GM12878 (cell line): ENCODE results near the gene OXTR. TPM values are rescaled to one million over a fixed set of nuclear protein-coding genes. Genes with fewer than 3 reads are reported as not detected.

Experiments
- ATAC-seq: fragments of 200-7000 bp; cut with Tn5 transposase; 3 replicates; pipeline ENCODE4 v1.9.1; 2020; ENCODE audit warnings: mild to moderate bottlenecking, moderate library complexity
- BruUV-seq: library from RNA; stranded (reverse); fragments of 400-500 nt; replicated peaks from 2 replicates; lab custom pipeline; 2021; lab: Mats Ljungman, UMichigan
- CTCF ChIA-PET: fragments of 300-600 bp; sonication (Branson Sonifier 250); formaldehyde crosslinking; extraction: SDS; loops from one replicate; lab custom pipeline; 2021; ENCODE audit warnings: inconsistent platforms; lab: Yijun Ruan, JAX
- POLR2A ChIA-PET: fragments of 350-600 bp; formaldehyde crosslinking; extraction: SDS; loops from one replicate; lab custom pipeline; 2021; ENCODE audit warnings: inconsistent platforms; lab: Charles Lee
- RAD21 ChIA-PET: fragments of 300-600 bp; sonication (Branson Sonifier 250); formaldehyde crosslinking; loops from one replicate; lab custom pipeline; 2023; ENCODE audit warnings: antibody characterized with exemption; ENCODE audit not compliant: unreplicated experiment; lab: Charles Lee
- SMC1A ChIA-PET: fragments of 300-600 bp; sonication (Branson Sonifier 250); formaldehyde crosslinking; loops from one replicate; lab custom pipeline; 2023; ENCODE audit not compliant: unreplicated experiment, uncharacterized antibody; lab: Charles Lee
- DNase-seq: peaks from one replicate; pipeline ENCODE4 v3.0.0-alpha.2; 2011; ENCODE audit warnings: low read depth, low spot score
- FAIRE-seq: peaks from 3 replicates; lab custom pipeline; 2011; peaks lifted over from hg19 to GRCh38; lab: Jason Lieb, UNC
- H2AFZ ChIP-seq: 2 replicates; pipeline ENCODE4 v1.6.0; 2011; ENCODE audit warnings: low read depth, low read length, control low read depth; ENCODE audit not compliant: control insufficient read depth
- H3K27ac ChIP-seq: 2 replicates; pipeline ENCODE4 v1.5.1; 2011; ENCODE audit warnings: control low read depth; ENCODE audit not compliant: control insufficient read depth, insufficient read depth
- H3K27me3 ChIP-seq, 2 experiments: replicated peaks in 1 of 2; 2 replicates each; pipeline versions ENCODE4 v1.6.0 to v1.6.1; 2011; ENCODE audit warnings: low read length in 1 of 2; ENCODE audit not compliant: control insufficient read depth in 2 of 2, insufficient read depth in 2 of 2
- H3K36me3 ChIP-seq, 2 experiments: 2 replicates each; pipeline ENCODE4 v1.5.1; 2011; ENCODE audit warnings: low read length in 1 of 2; ENCODE audit not compliant: control insufficient read depth in 2 of 2, insufficient read depth in 2 of 2
- H3K4me1 ChIP-seq: 2 replicates; pipeline ENCODE4 v1.6.1; 2011; ENCODE audit warnings: mild to moderate bottlenecking, low read length, moderate library complexity, mixed read lengths; ENCODE audit not compliant: control insufficient read depth, insufficient read depth
- H3K4me2 ChIP-seq: 2 replicates; pipeline ENCODE4 v1.6.0; 2011; ENCODE audit warnings: control low read depth; ENCODE audit not compliant: control insufficient read depth, insufficient read depth
- H3K4me3 ChIP-seq: fragments of 200-600 bp; sonication (generic); 2 replicates; pipeline ENCODE4 v1.5.1; 2016
- H3K79me2 ChIP-seq: 2 replicates; pipeline ENCODE4 v1.6.0; 2011; ENCODE audit warnings: low read length; ENCODE audit not compliant: control insufficient read depth, insufficient read depth
- H3K9ac ChIP-seq: 2 replicates; pipeline ENCODE4 v1.8.0; 2011; ENCODE audit warnings: low read length, control low read depth, mixed read lengths; ENCODE audit not compliant: control insufficient read depth, insufficient read depth
- H3K9me3 ChIP-seq: replicated peaks from 3 replicates; pipeline ENCODE4 v1.5.1; 2011; ENCODE audit warnings: mild to moderate bottlenecking, low read length; ENCODE audit not compliant: control insufficient read depth, insufficient read depth
- H4K20me1 ChIP-seq: 2 replicates; pipeline ENCODE4 v1.6.0; 2011; ENCODE audit not compliant: control insufficient read depth, insufficient read depth
- BMI1 ChIP-seq: fragments of 450-650 bp; IDR thresholded peaks from 2 replicates; pipeline ENCODE4 v1.6.1; 2016; ENCODE audit warnings: mild to moderate bottlenecking, moderate library complexity, borderline replicate concordance
- NR2C1 ChIP-seq: fragments of 450-650 bp; IDR thresholded peaks from 2 replicates; pipeline ENCODE4 v1.6.1; 2017; ENCODE audit warnings: antibody characterized with exemption, mild to moderate bottlenecking, moderate library complexity
- PAX5 ChIP-seq: IDR thresholded peaks from 2 replicates; pipeline ENCODE4 v1.6.1; 2011; ENCODE audit warnings: low read depth, low read length, borderline replicate concordance
- SIN3A ChIP-seq: IDR thresholded peaks from 2 replicates; pipeline ENCODE4 v1.6.1; 2012; ENCODE audit warnings: low read depth, low read length, improper control_type of control experiment
- SMARCA5 ChIP-seq: fragments of 450-650 bp; IDR thresholded peaks from 2 replicates; pipeline ENCODE4 v1.6.1; 2017; ENCODE audit warnings: mild to moderate bottlenecking
- TARDBP ChIP-seq: IDR thresholded peaks from 2 replicates; pipeline ENCODE4 v1.6.1; 2016; ENCODE audit warnings: borderline replicate concordance
- WGBS: methylation state at CpG from one replicate; pipeline ENCODE4 v1.1.6; 2016; ENCODE audit warnings: low lambda C conversion rate; ENCODE audit not compliant: insufficient replicate concordance, insufficient coverage; ENCODE audit errors: missing lambda C conversion rate; 5-methylcytosine and 5-hydroxymethylcytosine counted together
- in situ Hi-C: fragments of 300-500 bp; cut with MboI; formaldehyde crosslinking; loops from 9 replicates; pipeline ENCODE4 v1.14.3; 2018; ENCODE audit warnings: mixed read lengths
- intact Hi-C: fragments of 100-400 bp; cut with micrococcal nuclease; formaldehyde crosslinking; loops from one replicate; pipeline ENCODE4 v1.14.2; 2022; ENCODE audit not compliant: unreplicated experiment
- polyA plus RNA-seq, 11 experiments: library from polyadenylated mRNA; depleted of rRNA in 4 of 11; unstranded in 6 of 11; stranded (reverse) in 5 of 11; fragments of >200 nt; fragmentation: Nextera tagmentation in 4 of 11; fragmentation: Illumina TruSeq in 1 of 11; extraction: Ambion mirVana in 4 of 11; extraction: Trizol in 1 of 11; gene quantifications; 1 replicate in 1 of 11; 2 replicates in 10 of 11; pipeline versions ENCODE4 v1.2.1 to v1.2.3, GENCODE V29; 2011 to 2016; ENCODE audit warnings: inconsistent platforms in 2 of 11, missing spikeins in 2 of 11, low read depth in 1 of 11
- total RNA-seq, 4 experiments: library from RNA; depleted of rRNA in 3 of 4; stranded (reverse); fragments of >200 nt in 3 of 4; fragmentation: Illumina TruSeq in 1 of 4; extraction: Trizol in 1 of 4; gene quantifications; 2 replicates each; pipeline versions ENCODE4 v1.2.1 to v1.2.3, GENCODE V29; 2013 to 2021
- TF ChIP-seq, protein P1 (sequence below): fragments of 450-650 bp; IDR thresholded peaks from 2 replicates; pipeline ENCODE4 v1.6.1; 2017; ENCODE audit warnings: mild to moderate bottlenecking, low read depth, inconsistent platforms; ENCODE audit not compliant: poor library complexity, severe bottlenecking

The OXTR gene
- total and polyA plus RNA-seq, 10 of the 15 experiments (the other 5 are each of a cell fraction or from before 2014, with no cell fraction given): 0.43 to 5.9 (median 2.6) TPM

DNA sequence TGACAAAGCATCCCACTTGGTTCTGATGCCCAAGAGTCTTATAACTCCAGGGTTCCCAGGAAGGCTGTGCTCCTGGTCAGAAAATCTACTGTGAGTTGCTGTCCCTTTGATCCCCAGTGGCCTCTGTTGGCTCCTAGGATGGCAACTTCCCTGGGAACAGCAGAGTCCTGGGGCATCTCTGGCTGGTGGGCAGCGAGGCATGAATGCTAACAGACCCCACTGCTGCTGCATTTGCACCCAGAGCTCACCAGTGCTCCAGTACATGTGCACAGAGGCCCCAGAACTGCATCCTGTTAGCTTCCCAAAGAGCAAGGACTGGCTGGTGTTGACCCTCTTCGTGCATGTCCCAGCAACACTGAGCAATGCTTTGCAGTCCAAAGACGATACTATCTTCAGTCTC is 20.1 kb downstream of the OXTR start:
- ChIA-PET POLR2A (no interaction called here), RAD21 (no interaction called here), CTCF (interaction anchor here (0.8 to 1.2 kb wide), 2 partner anchors 20 to 48 kb away, joined by 3 read pairs; partner anchors contain the start of gene OXTR), SMC1A (no interaction called here)
- no peaks in the 10 kb centered on the region for H4K20me1 ChIP-seq
- H3K27ac ChIP-seq: no peak overlapping the region
- no peaks in the 10 kb centered on the region; a peak in 2 of 4 replicates for H3K36me3 ChIP-seq
- no peak overlapping the region for H3K4me2 ChIP-seq
- no peak for DNase-seq
- no peaks in the 10 kb centered on the region for H3K9me3 ChIP-seq
- H3K4me1 ChIP-seq: no peaks in the 10 kb centered on the region
- no peak overlapping the region for H3K9ac ChIP-seq
- H3K79me2 ChIP-seq: no peaks in the 10 kb centered on the region
- no peaks in the 10 kb centered on the region for H3K27me3 ChIP-seq
- no peak overlapping the region for H3K4me3 ChIP-seq
- WGBS: 56% methylated on average over 3 of the region's 3 CpGs
- intact Hi-C loops (no loop called here), in situ Hi-C loops (no loop called here)
- FAIRE-seq: no peak
- no peak for ATAC-seq
- H2AFZ ChIP-seq: no peak overlapping the region
- no TSS peak for BruUV-seq
- TF ChIP-seq TARDBP (no peak), SIN3A (no peak), BMI1 (no peak), SMARCA5 (no peak)

DNA sequence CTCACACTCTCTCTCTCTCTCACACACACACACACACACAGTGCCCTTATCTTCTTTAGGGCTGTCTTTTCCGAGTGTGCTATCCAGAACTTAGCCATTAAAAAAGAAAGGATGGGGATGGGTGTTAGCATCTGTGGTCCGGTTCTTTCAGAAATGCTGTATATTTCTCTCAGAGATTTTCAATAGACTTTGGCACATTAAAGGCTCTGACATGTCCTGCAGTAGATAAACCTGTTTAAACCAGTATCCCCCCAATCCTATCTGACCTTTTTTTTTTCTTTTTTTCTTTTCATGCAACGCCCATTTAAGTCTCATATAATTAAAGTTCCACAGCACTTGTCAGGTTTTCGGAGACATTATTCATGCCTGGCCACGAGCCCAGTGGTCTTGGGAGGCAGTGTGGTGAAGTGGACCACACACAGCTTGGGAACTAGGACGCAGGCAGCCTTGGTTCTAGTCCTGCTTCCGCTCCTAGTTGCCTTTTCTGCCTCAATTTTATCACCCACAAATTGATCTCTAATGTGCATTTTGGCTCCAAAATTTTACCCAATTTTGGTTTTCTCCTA is 22.6 kb downstream of the OXTR start:
- in situ Hi-C loops: no loop called here
- WGBS: 49% methylated on average over 7 of the region's 7 CpGs
- POLR2A ChIA-PET: no interaction called here

More for the DNA sequence above, 22.6 kb downstream of the OXTR start:
- no peak for DNase-seq
- no TSS peak for BruUV-seq
- H2AFZ ChIP-seq: no peak overlapping the region
- H4K20me1 ChIP-seq: no peaks in the 10 kb centered on the region
- H3K4me2 ChIP-seq: no peak overlapping the region
- no peak for TF ChIP-seq PAX5
- TF ChIP-seq, protein P1, sequence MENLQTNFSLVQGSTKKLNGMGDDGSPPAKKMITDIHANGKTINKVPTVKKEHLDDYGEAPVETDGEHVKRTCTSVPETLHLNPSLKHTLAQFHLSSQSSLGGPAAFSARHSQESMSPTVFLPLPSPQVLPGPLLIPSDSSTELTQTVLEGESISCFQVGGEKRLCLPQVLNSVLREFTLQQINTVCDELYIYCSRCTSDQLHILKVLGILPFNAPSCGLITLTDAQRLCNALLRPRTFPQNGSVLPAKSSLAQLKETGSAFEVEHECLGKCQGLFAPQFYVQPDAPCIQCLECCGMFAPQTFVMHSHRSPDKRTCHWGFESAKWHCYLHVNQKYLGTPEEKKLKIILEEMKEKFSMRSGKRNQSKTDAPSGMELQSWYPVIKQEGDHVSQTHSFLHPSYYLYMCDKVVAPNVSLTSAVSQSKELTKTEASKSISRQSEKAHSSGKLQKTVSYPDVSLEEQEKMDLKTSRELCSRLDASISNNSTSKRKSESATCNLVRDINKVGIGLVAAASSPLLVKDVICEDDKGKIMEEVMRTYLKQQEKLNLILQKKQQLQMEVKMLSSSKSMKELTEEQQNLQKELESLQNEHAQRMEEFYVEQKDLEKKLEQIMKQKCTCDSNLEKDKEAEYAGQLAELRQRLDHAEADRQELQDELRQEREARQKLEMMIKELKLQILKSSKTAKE: no peak
- no peak for TF ChIP-seq NR2C1
- SMC1A ChIA-PET: no interaction called here
- FAIRE-seq: no peak
- no peak overlapping the region for H3K9ac ChIP-seq
- RAD21 ChIA-PET: no interaction called here
- ATAC-seq: no peak
- H3K9me3 ChIP-seq: no peaks in the 10 kb centered on the region
- H3K27me3 ChIP-seq: no peaks in the 10 kb centered on the region
- H3K4me1 ChIP-seq: no peaks in the 10 kb centered on the region
- intact Hi-C loops: no loop called here
- H3K27ac ChIP-seq: no peak overlapping the region
- CTCF ChIA-PET: no interaction called here
- H3K79me2 ChIP-seq: no peaks in the 10 kb centered on the region
- no peak overlapping the region for H3K4me3 ChIP-seq
- H3K36me3 ChIP-seq: no peaks in the 10 kb centered on the region; a peak in 1 of 4 replicates
